Central memory CD8-positive, alpha-beta T cell (primary cell): Measurements from ENCODE around the gene DNAI2.

Source experiments
- ATAC-seq: fragments of 150-1000 bp; cut with Tn5 transposase; replicated peaks from 2 replicates; pipeline ENCODE4 v1.10.0; 2022; ENCODE audit warnings: mild to moderate bottlenecking, moderate FRiP score, moderate number of reproducible peaks; ENCODE audit not compliant: poor library complexity, severe bottlenecking; ENCODE audit errors: extremely low read depth
- DNase-seq, 2 donors: peaks; one replicate each; pipeline ENCODE4 v3.0.0; 2021; ENCODE audit warnings: low spot score in 2 of 2
- H3K27ac Mint-ChIP-seq: one replicate; pipeline ENCODE4 v1.8.0; 2022; ENCODE audit warnings: low read depth, mild to moderate bottlenecking, moderate library complexity, mixed read lengths
- H3K27me3 Mint-ChIP-seq: one replicate; pipeline ENCODE4 v1.8.0; 2022; ENCODE audit warnings: mixed read lengths
- H3K36me3 Mint-ChIP-seq: one replicate; pipeline ENCODE4 v1.8.0; 2022; ENCODE audit warnings: mild to moderate bottlenecking, moderate library complexity, mixed read lengths; ENCODE audit not compliant: insufficient read depth
- H3K4me1 Mint-ChIP-seq: one replicate; pipeline ENCODE4 v1.8.0; 2022; ENCODE audit warnings: mixed read lengths
- H3K4me3 Mint-ChIP-seq: one replicate; pipeline ENCODE4 v1.8.0; 2022; ENCODE audit warnings: mild to moderate bottlenecking, moderate library complexity, mixed read lengths
- H3K9me3 Mint-ChIP-seq: one replicate; pipeline ENCODE4 v1.8.0; 2022; ENCODE audit warnings: mixed read lengths

The DNAI2 gene

DNA sequence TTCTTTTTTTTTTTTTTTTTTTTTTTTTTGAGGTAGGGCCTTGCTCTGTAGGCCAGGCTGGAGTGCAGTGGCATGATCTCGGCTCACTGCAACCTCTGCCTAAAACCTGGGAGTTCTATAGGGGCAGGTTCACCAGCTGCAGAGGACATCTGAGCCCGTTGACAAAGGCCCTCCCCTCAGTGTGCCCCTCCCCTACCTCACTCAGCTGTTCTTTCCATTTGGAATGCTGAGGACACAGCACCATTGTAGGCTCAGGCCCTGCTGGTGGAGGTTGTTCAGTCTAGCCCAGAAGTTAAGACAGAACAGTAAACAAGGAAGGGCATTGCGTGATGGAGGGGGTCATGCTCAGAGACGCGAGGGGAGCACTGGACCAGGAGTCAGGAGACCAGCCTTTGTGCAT, 30.1 kb downstream of the DNAI2 start:
- H3K4me1 Mint-ChIP-seq: peaks cover 19% of the 10 kb centered on the region
- H3K27me3 Mint-ChIP-seq: no peaks in the 10 kb centered on the region
- H3K4me3 Mint-ChIP-seq: no peak overlapping the region
- no peak for DNase-seq
- no peaks in the 10 kb centered on the region for H3K9me3 Mint-ChIP-seq
- H3K27ac Mint-ChIP-seq: no peak overlapping the region
- H3K36me3 Mint-ChIP-seq: no peaks in the 10 kb centered on the region
- ATAC-seq: no peak

- peaks cover 18% of the 10 kb centered on the region for H3K4me1 Mint-ChIP-seq
- H3K36me3 Mint-ChIP-seq: no peaks in the 10 kb centered on the region
- no peaks in the 10 kb centered on the region for H3K9me3 Mint-ChIP-seq
- H3K27me3 Mint-ChIP-seq: no peaks in the 10 kb centered on the region
- DNase-seq (no peak), ATAC-seq (no peak)
- no peak overlapping the region for H3K4me3 Mint-ChIP-seq
- H3K27ac Mint-ChIP-seq: peak overlapping the region; percentile 23
Measured at GRCh38 chr17:74305865-74306654, 32.0 kb downstream of the DNAI2 start.

- DNase-seq (no peak), ATAC-seq (no peak)
- Mint-ChIP-seq H3K36me3 (no peaks in the 10 kb centered on the region), H3K9me3 (no peaks in the 10 kb centered on the region), H3K27me3 (no peaks in the 10 kb centered on the region), H3K4me3 (no peak overlapping the region), H3K27ac (no peak overlapping the region), H3K4me1 (peaks cover 14% of the 10 kb centered on the region)
Measured at GRCh38 chr17:74307984-74308773, 34.1 kb downstream of the DNAI2 start.

- DNase-seq: no peak
- no peaks in the 10 kb centered on the region for H3K36me3 Mint-ChIP-seq
- no peak overlapping the region for H3K27ac Mint-ChIP-seq
- H3K27me3 Mint-ChIP-seq: no peaks in the 10 kb centered on the region
- H3K4me1 Mint-ChIP-seq: peaks cover 14% of the 10 kb centered on the region
- H3K4me3 Mint-ChIP-seq: no peak overlapping the region
- no peaks in the 10 kb centered on the region for H3K9me3 Mint-ChIP-seq
- no peak for ATAC-seq
Measured at GRCh38 chr17:74309902-74310301, 35.9 kb downstream of the DNAI2 start.

DNA sequence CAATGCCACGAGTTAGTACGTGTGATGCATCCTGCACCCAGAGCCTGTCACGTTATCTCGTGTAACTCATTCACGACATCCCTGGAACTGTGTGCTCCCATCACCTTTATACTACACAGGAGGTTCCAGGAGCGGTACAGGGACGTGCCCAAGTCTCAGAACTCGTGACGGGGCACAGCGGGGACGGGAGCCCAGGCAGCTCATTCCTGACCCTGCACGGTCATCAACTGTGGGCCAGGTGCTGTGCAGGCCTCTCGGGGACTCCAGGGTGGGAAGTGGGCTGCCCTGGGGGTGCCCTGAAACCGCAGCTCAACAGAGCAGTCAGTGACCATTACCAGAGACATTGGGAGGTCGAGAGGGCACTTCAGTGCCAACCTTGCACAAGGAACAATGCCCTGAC, 40.8 kb downstream of the DNAI2 start:
- no peak for ATAC-seq
- no peak for DNase-seq
- Mint-ChIP-seq H3K27me3 (no peaks in the 10 kb centered on the region), H3K9me3 (no peaks in the 10 kb centered on the region), H3K27ac (no peak overlapping the region), H3K4me3 (no peak overlapping the region), H3K4me1 (no peaks in the 10 kb centered on the region), H3K36me3 (no peaks in the 10 kb centered on the region)

DNA sequence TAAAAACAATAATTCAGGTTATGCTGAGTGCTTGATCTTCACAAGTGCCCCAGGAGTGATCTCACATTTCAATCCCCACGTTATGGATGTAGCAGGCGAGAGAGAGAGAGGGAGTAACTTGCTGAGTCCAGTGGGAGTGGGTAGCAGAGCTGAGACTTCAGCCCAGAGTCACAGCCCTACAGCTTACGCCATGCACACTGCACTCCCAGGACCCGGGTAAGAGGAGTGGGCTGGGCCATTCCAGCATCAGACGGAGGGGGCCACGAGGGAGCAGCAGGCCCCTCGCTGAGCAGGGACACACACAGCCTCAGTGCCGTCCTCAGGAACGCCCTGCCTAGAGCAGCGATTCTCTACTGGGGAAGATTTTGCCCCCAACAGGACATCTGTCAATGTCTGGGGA, 42.2 kb downstream of the DNAI2 start:
- H3K36me3 Mint-ChIP-seq: no peaks in the 10 kb centered on the region
- no peaks in the 10 kb centered on the region for H3K4me1 Mint-ChIP-seq
- H3K27ac Mint-ChIP-seq: no peak overlapping the region
- H3K4me3 Mint-ChIP-seq: no peak overlapping the region
- DNase-seq: no peak
- ATAC-seq: no peak
- no peaks in the 10 kb centered on the region for H3K27me3 Mint-ChIP-seq
- no peaks in the 10 kb centered on the region for H3K9me3 Mint-ChIP-seq

- Mint-ChIP-seq H3K4me3 (no peak overlapping the region), H3K27ac (no peak overlapping the region), H3K36me3 (no peaks in the 10 kb centered on the region), H3K9me3 (no peaks in the 10 kb centered on the region), H3K27me3 (no peaks in the 10 kb centered on the region), H3K4me1 (no peaks in the 10 kb centered on the region)
- no peak for ATAC-seq
- no peak for DNase-seq
Measured at GRCh38 chr17:74317071-74317470, 43.0 kb downstream of the DNAI2 start.

DNA sequence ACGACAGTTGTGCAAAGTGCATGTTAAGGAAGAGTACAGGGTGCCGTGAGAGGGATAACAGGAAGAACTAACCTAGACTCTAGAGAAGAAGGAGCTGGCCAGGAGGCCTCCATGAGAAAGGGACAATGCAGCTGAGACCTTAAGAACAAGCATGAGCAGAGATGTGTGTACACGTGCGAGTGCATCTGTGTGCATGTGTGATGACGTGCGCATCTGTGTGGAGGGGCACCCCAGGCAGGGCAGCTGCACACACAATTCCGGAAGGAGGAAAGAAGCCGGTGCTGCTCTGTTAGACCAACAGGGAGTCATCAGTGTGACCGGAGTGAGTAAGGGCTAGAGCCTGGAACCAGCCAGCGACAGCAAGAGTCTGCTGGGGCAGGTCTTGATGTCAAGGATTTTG, 44.4 kb downstream of the DNAI2 start:
- H3K4me1 Mint-ChIP-seq: no peaks in the 10 kb centered on the region
- no peaks in the 10 kb centered on the region for H3K36me3 Mint-ChIP-seq
- no peaks in the 10 kb centered on the region for H3K9me3 Mint-ChIP-seq
- H3K27me3 Mint-ChIP-seq: no peaks in the 10 kb centered on the region
- no peak for DNase-seq
- no peak overlapping the region for H3K27ac Mint-ChIP-seq
- no peak for ATAC-seq
- H3K4me3 Mint-ChIP-seq: no peak overlapping the region

- H3K36me3 Mint-ChIP-seq: no peaks in the 10 kb centered on the region
- no peaks in the 10 kb centered on the region for H3K9me3 Mint-ChIP-seq
- no peak overlapping the region for H3K27ac Mint-ChIP-seq
Measured at GRCh38 chr17:74324521-74324920, 50.5 kb downstream of the DNAI2 start.

GRCh38 chr17:74325376-74325742, 51.3 kb downstream of the DNAI2 start:
- Mint-ChIP-seq H3K27ac (no peak overlapping the region), H3K27me3 (no peaks in the 10 kb centered on the region), H3K4me1 (peaks cover 23% of the 10 kb centered on the region), H3K4me3 (peak overlapping the region; percentile 43), H3K36me3 (peaks cover 2% of the 10 kb centered on the region), H3K9me3 (no peaks in the 10 kb centered on the region)
- DNase-seq (no peak), ATAC-seq (peak; percentile 25)

More at GRCh38 chr17:74324521-74324920, 50.5 kb downstream of the DNAI2 start:
- Mint-ChIP-seq H3K4me1 (peaks cover 20% of the 10 kb centered on the region), H3K27me3 (no peaks in the 10 kb centered on the region), H3K4me3 (no peak overlapping the region)
- ATAC-seq (no peak), DNase-seq (no peak)

- H3K27me3 Mint-ChIP-seq: no peaks in the 10 kb centered on the region
- H3K9me3 Mint-ChIP-seq: no peaks in the 10 kb centered on the region
- peak within 1 kb of the TSS; percentile 14 for H3K27ac Mint-ChIP-seq
- peak within 1 kb of the TSS; percentile 48 for H3K4me3 Mint-ChIP-seq
- ATAC-seq (peak; percentile 77), DNase-seq (peak; percentile 27 to 30)
- H3K36me3 Mint-ChIP-seq: peaks cover 2% of the 10 kb centered on the region
- peaks cover 23% of the 10 kb centered on the region for H3K4me1 Mint-ChIP-seq
Measured at GRCh38 chr17:74325743-74326379, 51.8 kb downstream of the DNAI2 start, which contains the start of gene KIF19. Gene KIF19 (plus strand): TSS chr17:74326226. CDS start chr17:74326350, 124 bp downstream.

GRCh38 chr17:74326506-74326905, 52.5 kb downstream of the DNAI2 start:
- peak overlapping the region; percentile 48 for H3K4me3 Mint-ChIP-seq
- no peaks in the 10 kb centered on the region for H3K27me3 Mint-ChIP-seq
- ATAC-seq (no peak), DNase-seq (no peak)
- peaks cover 2% of the 10 kb centered on the region for H3K36me3 Mint-ChIP-seq
- peaks cover 23% of the 10 kb centered on the region for H3K4me1 Mint-ChIP-seq
- H3K9me3 Mint-ChIP-seq: no peaks in the 10 kb centered on the region
- peak overlapping the region; percentile 14 for H3K27ac Mint-ChIP-seq
